GM19372 (cell line): ENCODE data around the gene SND1.

Experiments
- ATAC-seq: cut with Tn5 transposase; IDR thresholded peaks from one replicate; pipeline ENCODE4 v1.9.1; 2021; ENCODE audit warnings: mild to moderate bottlenecking, low read depth, moderate library complexity; ENCODE audit not compliant: unreplicated experiment

The SND1 gene

GRCh38 chr7:128005759-128006159 lies 353.8 kb downstream of the SND1 start:
- no peak for ATAC-seq

- ATAC-seq: no peak
Observed at GRCh38 chr7:128006550-128007302, 354.7 kb downstream of the SND1 start.

- no peak for ATAC-seq
Observed at GRCh38 chr7:128007303-128007680, 355.3 kb downstream of the SND1 start.

GRCh38 chr7:128008141-128008540 lies 356.1 kb downstream of the SND1 start:
- no peak for ATAC-seq

GRCh38 chr7:128008744-128009143 lies 356.8 kb downstream of the SND1 start:
- ATAC-seq: no peak

GRCh38 chr7:128010391-128011127 lies 358.6 kb downstream of the SND1 start:
- ATAC-seq: no peak

- ATAC-seq: no peak
Observed at GRCh38 chr7:128011131-128011661, 359.2 kb downstream of the SND1 start.

- ATAC-seq: no peak
Observed at GRCh38 chr7:128014811-128015210, 362.8 kb downstream of the SND1 start.

GRCh38 chr7:128017460-128017859 lies 365.5 kb downstream of the SND1 start:
- ATAC-seq: no peak

GRCh38 chr7:128017862-128018845 lies 366.2 kb downstream of the SND1 start:
- ATAC-seq: no peak

GRCh38 chr7:128019288-128019687 lies 367.3 kb downstream of the SND1 start:
- ATAC-seq: no peak

- no peak for ATAC-seq
Observed at GRCh38 chr7:128020159-128020558, 368.2 kb downstream of the SND1 start.

GRCh38 chr7:128021366-128021765 lies 369.4 kb downstream of the SND1 start:
- no peak for ATAC-seq

GRCh38 chr7:128022631-128023532 lies 370.9 kb downstream of the SND1 start:
- no peak for ATAC-seq

GRCh38 chr7:128024151-128024550 lies 372.2 kb downstream of the SND1 start:
- no peak for ATAC-seq

- no peak for ATAC-seq
Observed at GRCh38 chr7:128025380-128025779, 373.4 kb downstream of the SND1 start.

- no peak for ATAC-seq
Observed at GRCh38 chr7:128025819-128026218, 373.8 kb downstream of the SND1 start.

- no peak for ATAC-seq
Observed at GRCh38 chr7:128026551-128026950, 374.6 kb downstream of the SND1 start.

GRCh38 chr7:128027485-128027980 lies 375.5 kb downstream of the SND1 start:
- no peak for ATAC-seq
